Measurements from ENCODE around the gene ILK.
A peak's percentile ranks its signal among the peaks of the same experiment; 100 is the strongest.

The ILK gene

GRCh38 chr11:6636480-6636879 is 32.9 kb downstream of the ILK start:
- DNase-seq (ENCODE audit: low read depth), result no peak

DNA sequence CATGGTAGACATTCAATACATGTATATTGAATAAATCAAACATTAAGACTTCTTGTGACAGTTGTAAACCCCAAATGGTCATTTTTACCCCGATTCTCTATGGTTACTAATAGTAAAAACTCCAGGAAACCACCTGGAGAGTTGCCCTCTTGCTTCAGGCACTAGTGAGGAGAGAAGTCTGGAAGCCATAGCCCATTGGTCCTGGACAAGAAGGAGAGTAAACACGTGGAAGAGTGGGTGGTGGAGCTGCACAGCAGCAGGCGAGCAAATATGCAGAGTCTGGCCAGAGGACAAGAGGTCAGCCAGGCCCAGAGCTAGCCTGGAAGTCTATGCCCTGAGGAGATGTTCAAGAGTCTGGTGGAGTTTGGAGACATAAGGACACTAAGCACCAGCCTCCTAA is 34.3 kb downstream of the ILK start:
- DNase-seq (ENCODE audit: low read depth), result no peak

- no peak for DNase-seq (ENCODE audit: low read depth)
These were observed 34.9 kb downstream of the ILK start for GRCh38 chr11:6638429-6638828.

- DNase-seq (ENCODE audit: low read depth), result no peak
These were observed 36.7 kb downstream of the ILK start for GRCh38 chr11:6640036-6640984.

- DNase-seq (ENCODE audit: low read depth), result no peak
These were observed 37.6 kb downstream of the ILK start for GRCh38 chr11:6640985-6641701.

GRCh38 chr11:6642957-6643356 is 39.4 kb downstream of the ILK start:
- no peak for DNase-seq (ENCODE audit: low read depth)

DNA sequence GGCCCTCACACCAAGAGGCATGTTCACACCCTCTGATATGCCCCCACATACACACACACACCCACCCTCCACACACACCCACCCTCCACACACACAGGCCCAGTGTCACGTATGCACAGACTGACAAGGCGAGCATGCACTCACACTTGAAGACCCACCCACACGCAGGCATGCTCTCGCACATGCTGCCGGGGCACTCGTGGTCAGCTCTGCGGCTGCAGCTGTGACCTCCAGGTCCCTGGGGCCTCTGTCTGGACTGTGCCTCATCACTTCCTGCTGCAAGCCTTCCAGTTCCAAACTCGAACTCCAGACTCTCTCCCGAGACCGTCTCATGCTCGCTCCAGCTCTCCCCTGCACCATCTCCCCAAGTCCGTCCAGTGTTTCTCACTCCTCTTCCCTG is 42.5 kb downstream of the ILK start:
- no peak for DNase-seq (ENCODE audit: low read depth)

DNA sequence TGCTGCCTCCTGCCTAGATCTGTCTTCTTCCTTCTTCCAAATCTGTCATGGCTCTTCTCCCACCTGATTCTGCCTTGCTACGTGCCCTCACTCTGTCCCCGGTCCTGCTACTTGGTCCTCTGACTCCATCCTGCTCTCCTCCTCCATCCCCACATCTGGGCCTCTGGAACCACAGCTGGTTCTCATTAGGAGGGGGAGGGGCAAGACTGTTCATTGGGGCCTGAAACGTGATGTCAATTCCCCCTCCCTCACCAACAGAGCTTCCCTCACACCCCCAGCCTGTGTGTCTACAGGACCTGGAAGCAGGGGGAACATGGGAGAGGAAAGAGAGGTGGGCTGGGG is 43.0 kb downstream of the ILK start:
- no peak for DNase-seq (ENCODE audit: low read depth)

- DNase-seq (ENCODE audit: low read depth), result no peak
These were observed 43.5 kb downstream of the ILK start for GRCh38 chr11:6646918-6647679.

DNA sequence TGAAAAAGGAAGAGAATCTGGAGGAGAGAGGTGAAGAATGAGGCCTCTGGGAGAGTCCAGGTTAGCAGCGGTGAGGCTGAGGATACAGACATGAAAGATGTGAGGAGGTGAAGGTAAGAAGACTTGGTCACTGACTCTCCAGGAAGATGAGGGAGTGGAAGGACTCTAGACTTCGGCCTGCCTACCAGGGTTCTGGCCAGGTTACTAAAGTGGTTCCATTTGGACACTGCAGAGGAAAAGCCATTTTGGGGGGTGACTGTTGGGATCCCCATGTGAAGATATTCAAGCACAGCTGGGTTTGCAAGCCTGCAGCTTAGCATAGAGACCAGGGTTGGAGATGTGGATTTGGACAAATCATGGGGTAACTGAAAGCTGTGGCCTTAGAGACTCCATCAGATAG is 44.3 kb downstream of the ILK start:
- DNase-seq (ENCODE audit: low read depth), result no peak

DNA sequence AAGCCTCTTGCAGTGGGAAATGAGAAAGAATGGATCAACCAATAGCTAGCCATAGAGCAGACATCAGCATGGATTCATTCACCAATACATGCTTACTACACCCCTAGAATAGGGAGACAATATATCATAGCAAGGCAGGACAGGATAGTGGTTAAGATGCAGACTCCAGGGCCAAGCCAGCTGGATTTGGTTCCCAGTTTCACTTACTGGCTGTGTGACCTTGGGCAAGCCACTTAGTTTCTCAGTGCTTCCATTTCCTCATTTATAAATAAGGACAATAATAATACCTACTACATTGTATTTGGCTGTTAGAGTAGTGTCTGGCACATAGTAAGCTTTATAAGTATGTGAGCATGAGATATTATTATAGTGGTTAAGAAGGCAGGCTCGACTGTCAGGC is 44.9 kb downstream of the ILK start:
- DNase-seq (ENCODE audit: low read depth), result no peak

DNA sequence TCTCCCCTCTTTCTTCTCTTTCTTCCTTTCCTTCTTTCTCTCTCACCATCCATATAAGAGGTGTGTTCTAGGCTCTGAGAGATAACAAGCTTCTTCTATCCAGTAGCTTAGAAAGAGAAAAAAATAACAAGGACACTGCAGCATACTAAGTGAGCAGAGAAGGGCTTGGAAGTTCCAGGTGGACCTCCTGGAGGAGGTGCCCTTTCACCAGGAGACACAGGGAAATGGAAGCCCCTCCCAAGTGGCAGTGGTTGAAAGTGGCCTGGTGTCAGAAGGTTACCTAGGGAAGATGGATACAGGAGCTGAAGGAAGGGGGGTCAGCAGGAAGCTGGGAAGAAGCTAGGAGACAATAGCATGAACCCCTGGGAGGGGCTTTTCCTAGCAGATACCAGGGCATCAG is 46.5 kb downstream of the ILK start:
- no peak for DNase-seq (ENCODE audit: low read depth)

GRCh38 chr11:6650980-6651379 is 47.4 kb downstream of the ILK start:
- DNase-seq (ENCODE audit: low read depth), result peak; percentile 31

DNA sequence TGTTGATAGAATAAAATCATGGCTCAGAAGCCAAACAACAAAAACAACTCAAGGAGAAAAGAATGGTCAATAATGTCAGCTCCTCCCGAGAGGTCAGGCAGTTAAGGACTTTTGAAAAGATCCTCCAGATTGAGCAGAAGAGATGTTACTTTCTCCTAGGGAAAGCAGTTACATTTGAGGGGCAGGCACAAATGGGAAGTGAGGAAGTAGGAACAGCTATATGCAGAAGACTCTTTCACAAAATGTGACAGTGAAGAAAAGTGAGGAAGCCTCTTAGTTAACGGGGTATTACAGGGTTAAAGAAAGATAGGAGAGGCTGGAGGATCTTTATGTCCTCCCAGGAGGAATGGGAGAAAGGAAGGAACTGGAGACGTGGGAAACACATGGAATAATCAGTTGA is 48.6 kb downstream of the ILK start:
- DNase-seq (ENCODE audit: low read depth), result no peak

GRCh38 chr11:6653097-6653496 is 49.5 kb downstream of the ILK start:
- DNase-seq (ENCODE audit: low read depth), result no peak

DNA sequence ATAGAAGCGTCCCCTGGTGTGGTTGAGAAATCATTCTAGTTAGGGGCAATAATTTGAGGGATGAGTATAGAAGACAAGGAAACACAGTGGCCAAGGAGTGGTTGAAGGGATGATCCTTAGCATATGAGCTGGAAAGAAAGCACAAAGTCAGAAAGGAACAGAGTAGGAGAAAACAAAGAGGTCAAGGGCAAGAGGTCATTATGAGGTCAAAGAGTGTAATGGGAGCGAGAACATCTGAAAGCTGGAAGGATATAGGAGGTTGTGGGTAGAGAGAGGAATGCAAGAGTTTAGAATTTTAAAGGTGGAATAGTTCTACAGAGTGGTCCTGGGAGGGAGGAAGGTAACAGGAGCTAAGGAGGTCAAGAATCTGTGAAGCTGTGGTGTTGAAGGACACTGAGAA is 50.1 kb downstream of the ILK start:
- no peak for DNase-seq (ENCODE audit: low read depth)

- DNase-seq (ENCODE audit: low read depth), result no peak
These were observed 50.9 kb downstream of the ILK start for GRCh38 chr11:6654281-6655019.

DNA sequence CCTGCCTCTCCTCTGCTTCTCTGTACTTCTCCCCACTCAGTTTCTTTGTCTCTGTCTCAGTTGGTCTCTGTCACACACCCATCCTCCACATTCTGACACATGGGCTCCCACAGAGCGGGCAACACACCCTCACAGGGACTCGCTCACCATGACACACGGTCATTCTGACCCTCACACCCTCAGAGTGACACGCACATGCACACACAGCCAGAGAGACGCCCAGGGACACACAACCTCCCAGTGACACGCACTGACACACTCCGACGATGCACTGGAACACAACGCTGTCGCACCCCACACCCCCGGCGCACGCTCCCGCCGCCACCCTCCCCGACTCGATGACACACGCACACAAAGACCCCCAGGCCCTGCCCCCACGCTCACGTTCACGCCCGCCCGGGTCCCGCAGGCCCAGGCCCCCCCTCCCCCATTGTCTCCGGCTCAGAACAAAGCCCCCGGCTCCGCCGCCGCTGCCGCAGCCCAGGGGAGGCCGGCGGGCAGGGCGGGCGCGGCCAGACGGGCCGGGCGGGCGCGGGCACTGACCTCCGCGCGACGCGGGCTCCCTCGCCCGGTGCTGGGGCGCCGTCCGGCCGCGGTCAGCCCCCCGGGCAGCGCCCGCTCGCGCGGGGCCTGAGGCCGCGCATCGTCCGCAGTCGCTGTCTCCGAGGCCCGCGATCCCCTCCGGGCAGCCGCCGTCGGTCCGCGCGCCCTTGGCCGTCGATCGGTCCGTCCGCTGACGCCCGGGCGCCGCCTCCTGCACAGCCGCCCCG is 51.6 kb downstream of the ILK start:
- DNase-seq (ENCODE audit: low read depth), result peak; percentile 29

GRCh38 chr11:6655790-6656583 is 52.4 kb downstream of the ILK start, which contains the start of gene DCHS1:
TSS of gene DCHS1 (minus strand) at chr11:6655809. CDS start at chr11:6641613, 14,196 bp downstream.
- peak; percentile 14 for DNase-seq (ENCODE audit: low read depth)

DNA sequence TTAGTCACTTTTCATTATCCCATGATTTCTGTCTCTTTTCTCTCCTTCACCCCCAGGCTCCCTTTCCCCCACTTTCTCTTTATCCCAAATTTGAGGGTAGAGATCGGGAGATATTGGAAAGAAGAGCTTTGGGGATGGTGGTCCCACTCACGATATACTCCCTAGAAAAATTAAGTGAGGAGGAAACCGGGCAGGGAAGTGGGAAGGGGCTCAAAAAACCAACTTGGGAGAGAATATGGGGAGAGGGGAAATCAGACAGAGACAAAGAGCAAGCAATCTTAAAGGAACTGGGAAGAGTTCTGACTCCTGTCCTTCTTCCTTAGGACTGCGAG is 53.0 kb downstream of the ILK start:
- no peak for DNase-seq (ENCODE audit: low read depth)
